Urinary bladder (tissue), 4 donors: ENCODE measurements around the gene PAPSS2. TPM values are rescaled to one million over a fixed set of nuclear protein-coding genes. Genes with fewer than 3 reads are reported as not detected.

ENCODE experiments used
- DNase-seq: peaks from one replicate; pipeline ENCODE4 v3.0.0-alpha.2; 2015; ENCODE audit errors: extremely low spot score
- H3K27ac ChIP-seq: one replicate; pipeline ENCODE4 v1.5.1; 2013; ENCODE audit warnings: low read depth, mild to moderate bottlenecking, moderate library complexity
- H3K36me3 ChIP-seq: one replicate; pipeline ENCODE4 v1.6.1; 2013; ENCODE audit warnings: mild to moderate bottlenecking, moderate library complexity; ENCODE audit not compliant: insufficient read depth
- H3K4me1 ChIP-seq: one replicate; pipeline ENCODE4 v1.6.1; 2013; ENCODE audit warnings: mild to moderate bottlenecking, moderate library complexity; ENCODE audit not compliant: insufficient read depth
- H3K4me3 ChIP-seq: one replicate; pipeline ENCODE4 v1.5.1; 2013; ENCODE audit warnings: low read depth, low read length
- WGBS: extraction: QIAGEN DNeasy Blood & Tissue Kit; methylation state at CpG from one replicate; pipeline ENCODE4 v1.1.7; 2013; 5-methylcytosine and 5-hydroxymethylcytosine counted together
- polyA plus RNA-seq: library from polyadenylated mRNA; stranded (reverse); fragments of 200-250 nt; gene quantifications from one replicate; pipeline ENCODE4 v1.2.3, GENCODE V29; 2013
- total RNA-seq: library from RNA; depleted of rRNA; stranded (reverse); fragments of >200 nt; gene quantifications from one replicate; pipeline ENCODE4 v1.2.3, GENCODE V29; 2014
- donor health status: healthy with polysubstance abuse.
- donor health status: healthy.

PAPSS2 gene
- total and polyA plus RNA-seq, 2 donors, result 10.2 to 40.2 TPM

DNA sequence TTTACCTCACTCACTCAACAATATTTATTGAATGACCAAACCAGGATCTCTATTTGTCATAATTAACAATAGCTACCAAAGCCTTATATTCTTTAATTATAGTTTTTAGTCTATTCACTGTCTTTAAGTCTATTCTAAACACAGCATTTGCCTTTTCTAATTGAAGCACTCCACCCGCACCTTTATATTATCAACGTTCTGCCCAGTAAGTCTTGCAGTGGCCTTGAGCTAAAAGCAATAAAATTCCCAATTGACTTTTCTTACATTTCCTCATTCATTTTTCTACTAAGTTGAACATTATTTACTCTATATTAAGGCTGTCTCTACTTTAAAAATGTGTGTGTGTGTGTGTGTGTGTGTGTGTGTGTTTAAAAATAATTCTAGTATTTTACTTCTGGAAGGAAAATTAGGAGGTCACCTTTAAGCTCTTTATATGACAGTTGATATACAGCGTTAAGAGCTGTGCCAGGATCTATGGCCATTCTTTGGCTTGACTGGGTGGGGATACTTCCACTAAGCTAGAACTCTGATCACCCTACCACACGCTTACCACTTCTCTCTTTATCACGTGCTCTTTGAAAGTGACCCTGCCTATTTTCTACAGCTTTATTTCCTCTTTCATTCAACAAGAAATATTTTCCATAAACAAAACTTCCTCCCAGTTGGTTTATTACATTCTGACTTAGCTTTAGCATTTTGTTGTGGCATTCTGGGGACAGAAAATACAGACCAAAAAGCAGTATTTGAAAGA is 8.8 kb downstream of the PAPSS2 start:
- Histone ChIP-seq H3K4me1 (no peaks in the 10 kb centered on the region), H3K36me3 (no peaks in the 10 kb centered on the region)
- 70% methylated on average over 5 of the region's 5 CpGs for WGBS

DNA sequence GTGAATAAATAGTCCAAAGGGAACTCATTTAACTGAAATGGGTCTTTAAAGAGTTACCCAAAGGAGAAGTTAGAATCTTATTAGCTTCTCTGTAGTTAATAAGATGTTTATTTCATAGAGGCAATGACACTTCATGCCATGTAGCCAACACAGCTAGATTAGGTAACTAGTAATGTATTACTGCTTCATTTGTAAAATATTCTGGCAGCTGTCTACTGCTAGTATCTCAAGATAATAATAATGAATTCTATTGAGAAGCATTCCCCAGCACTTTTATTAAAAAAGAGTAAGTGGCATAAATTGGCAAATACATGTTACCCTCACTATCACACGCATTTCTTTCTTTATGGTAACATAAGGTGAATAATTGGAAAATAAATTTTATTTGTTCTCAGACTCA is 10.1 kb downstream of the PAPSS2 start:
- no peak overlapping the region for H3K4me3 ChIP-seq
- no peaks in the 10 kb centered on the region for H3K36me3 ChIP-seq
- no peak for DNase-seq
- H3K27ac ChIP-seq, result no peak overlapping the region
- H3K4me1 ChIP-seq, result no peaks in the 10 kb centered on the region
- WGBS, result 96% methylated on average over 1 of the region's 1 CpG

More for the DNA sequence above, 8.8 kb downstream of the PAPSS2 start:
- H3K4me3 ChIP-seq, result no peak overlapping the region
- no peak overlapping the region for H3K27ac ChIP-seq
- DNase-seq, result no peak

DNA sequence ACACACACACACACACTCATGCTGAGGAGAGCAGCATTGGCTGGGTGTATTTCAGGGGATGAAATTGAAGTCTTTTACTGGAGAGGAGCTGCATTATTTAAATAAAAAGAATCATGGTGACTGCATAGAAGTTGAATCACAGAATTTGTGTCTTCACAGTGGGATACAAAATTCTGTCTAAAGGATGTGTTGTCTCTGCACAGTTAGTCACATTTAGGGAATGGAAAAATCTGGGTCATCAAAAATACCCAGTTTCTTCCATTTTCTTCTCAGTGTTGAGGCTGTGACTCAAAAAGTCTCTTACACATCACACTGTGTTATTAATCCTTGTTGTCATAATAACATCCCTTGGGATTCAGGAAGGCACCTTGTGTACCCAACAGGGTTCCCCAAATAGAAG is 10.9 kb downstream of the PAPSS2 start:
- Histone ChIP-seq H3K4me3 (no peak overlapping the region), H3K27ac (no peak overlapping the region), H3K36me3 (no peaks in the 10 kb centered on the region), H3K4me1 (no peaks in the 10 kb centered on the region)
- DNase-seq, result no peak

DNA sequence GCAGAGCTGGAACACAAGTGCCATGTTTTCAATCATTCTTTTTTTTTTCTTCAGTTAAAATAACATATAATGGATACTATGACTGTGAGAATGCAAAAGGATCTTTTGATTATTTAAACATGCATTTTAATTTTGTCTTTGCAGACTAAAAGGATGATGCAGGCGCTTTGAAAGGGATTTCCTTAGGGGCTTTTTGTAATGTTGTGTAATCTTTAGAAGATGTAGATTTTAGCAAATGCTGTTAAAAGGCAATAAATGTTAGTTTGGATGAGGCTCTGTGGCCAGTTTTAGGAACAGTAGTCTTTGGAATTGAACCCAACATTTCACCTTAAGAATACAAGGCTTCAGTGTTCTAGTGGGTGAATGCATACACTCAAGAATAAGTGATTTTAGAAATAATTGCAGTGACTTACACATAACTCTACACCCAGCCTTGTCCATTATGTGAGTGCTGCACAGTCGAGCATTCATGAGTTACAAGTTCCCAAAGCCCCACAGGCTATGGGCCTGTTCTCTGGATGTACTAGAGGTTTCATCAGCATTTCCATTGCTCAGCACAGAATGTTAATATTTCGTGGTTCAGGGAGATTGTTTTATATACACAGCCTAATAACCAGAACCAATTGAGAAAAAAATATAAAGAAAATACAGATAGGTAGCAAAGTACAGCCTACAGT is 11.6 kb downstream of the PAPSS2 start:
- no peak overlapping the region for H3K27ac ChIP-seq
- no peak overlapping the region for H3K4me3 ChIP-seq
- no peaks in the 10 kb centered on the region for H3K36me3 ChIP-seq
- WGBS, result 50% methylated on average over 3 of the region's 3 CpGs
- DNase-seq, result no peak
- H3K4me1 ChIP-seq, result no peaks in the 10 kb centered on the region

GRCh38 chr10:87672551-87672950 is 12.9 kb downstream of the PAPSS2 start:
- H3K27ac ChIP-seq, result no peak overlapping the region
- no peaks in the 10 kb centered on the region for H3K36me3 ChIP-seq
- 90% methylated on average over 3 of the region's 3 CpGs for WGBS
- H3K4me3 ChIP-seq, result no peak overlapping the region
- H3K4me1 ChIP-seq, result no peaks in the 10 kb centered on the region
- DNase-seq, result no peak

DNA sequence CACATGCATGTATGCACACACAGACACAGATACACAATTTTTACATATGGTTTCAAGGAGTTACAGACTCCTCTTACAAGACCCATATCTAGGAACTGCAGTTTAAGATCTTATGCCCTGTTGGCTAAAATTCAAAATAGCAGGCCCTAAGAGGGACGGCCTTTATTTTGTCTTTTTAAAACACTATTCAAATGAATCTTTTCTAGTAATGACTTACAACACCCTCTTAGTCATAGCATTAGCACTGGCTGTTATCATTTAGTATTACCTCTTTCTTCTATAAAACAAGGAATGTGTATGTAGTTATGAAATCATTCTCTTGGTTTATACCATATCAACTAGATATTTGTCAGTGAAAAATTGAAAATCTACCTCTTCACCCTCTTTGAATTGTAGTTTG is 15.3 kb downstream of the PAPSS2 start:
- H3K36me3 ChIP-seq, result no peaks in the 10 kb centered on the region
- no peak overlapping the region for H3K4me3 ChIP-seq
- H3K4me1 ChIP-seq, result no peaks in the 10 kb centered on the region
- no peak overlapping the region for H3K27ac ChIP-seq
- DNase-seq, result no peak
- 70% methylated on average over 1 of the region's 1 CpG for WGBS

DNA sequence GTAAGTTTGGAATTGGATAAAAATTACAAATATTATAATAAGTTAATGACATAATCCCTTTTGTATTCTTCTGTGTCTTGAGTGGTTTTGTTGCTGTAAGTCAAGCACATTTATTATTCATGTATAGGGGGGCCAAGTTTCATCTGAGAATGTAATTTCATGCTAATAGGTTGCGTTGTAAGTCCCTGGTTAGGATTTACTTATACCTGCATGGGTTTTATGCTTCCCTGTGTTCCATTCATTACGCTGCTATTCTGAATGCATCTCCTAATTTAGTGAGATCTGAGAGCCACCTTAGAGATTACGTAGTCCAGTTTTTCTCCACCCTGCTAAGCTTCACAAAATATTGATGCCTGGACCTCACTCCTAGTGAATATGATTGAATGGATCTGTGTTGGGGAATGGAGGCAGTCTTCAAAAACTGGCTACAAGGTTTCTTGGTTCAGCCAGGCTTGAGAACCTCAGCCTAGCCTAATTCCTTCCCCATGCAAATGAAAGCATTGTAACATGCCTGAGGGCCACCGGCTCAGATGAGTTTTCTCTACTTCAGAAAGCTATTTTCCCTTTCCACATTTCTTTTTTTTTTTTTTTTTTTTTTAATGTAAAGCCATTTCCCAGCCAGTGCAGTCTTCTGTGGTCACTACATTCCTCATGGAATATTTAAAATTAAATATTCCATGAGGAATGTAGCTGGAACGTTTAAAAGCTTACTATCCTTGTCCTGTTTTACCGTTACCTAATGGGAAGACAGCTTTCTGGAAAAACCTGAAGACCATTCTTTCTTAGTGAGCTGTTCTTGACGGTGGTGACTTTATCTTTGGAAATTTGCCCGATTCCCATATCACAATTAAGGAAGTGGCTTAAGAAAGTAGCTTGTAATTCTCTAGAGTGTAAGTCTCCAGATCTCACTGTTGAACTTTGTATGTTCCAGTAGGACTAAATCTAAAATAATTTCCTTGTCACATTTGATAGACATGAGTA is 16.0 kb downstream of the PAPSS2 start:
- DNase-seq, result no peak
- 70% methylated on average over 8 of the region's 8 CpGs for WGBS
- no peaks in the 10 kb centered on the region for H3K36me3 ChIP-seq
- no peaks in the 10 kb centered on the region for H3K4me1 ChIP-seq
- H3K4me3 ChIP-seq, result no peak overlapping the region
- no peak overlapping the region for H3K27ac ChIP-seq

DNA sequence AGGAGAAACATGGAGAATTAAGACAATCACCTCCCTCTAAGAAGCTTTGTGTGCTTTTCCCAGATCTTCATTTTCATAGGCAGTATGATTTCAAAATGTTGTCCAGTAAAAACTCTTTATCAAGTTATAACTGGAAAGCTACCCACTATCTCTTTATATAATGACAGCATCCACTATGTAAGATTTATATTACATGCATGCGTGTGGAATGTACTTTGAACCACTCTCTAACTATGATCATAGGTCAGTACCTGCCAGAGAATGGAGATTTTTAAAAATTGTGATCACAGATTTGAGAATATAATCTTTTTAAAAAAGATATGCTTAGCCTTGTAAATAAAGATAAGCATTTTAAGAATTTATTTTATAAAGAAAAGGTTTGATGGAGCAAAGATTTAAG is 17.9 kb downstream of the PAPSS2 start:
- Histone ChIP-seq H3K4me1 (no peaks in the 10 kb centered on the region), H3K4me3 (no peak overlapping the region), H3K27ac (no peak overlapping the region), H3K36me3 (no peaks in the 10 kb centered on the region)
- DNase-seq, result no peak
- 81% methylated on average over 1 of the region's 1 CpG for WGBS

- H3K4me1 ChIP-seq, result no peaks in the 10 kb centered on the region
- no peak overlapping the region for H3K27ac ChIP-seq
- no peaks in the 10 kb centered on the region for H3K36me3 ChIP-seq
- no peak for DNase-seq
- no peak overlapping the region for H3K4me3 ChIP-seq
- 93% methylated on average over 2 of the region's 2 CpGs for WGBS
Measured at GRCh38 chr10:87678302-87678701, 18.6 kb downstream of the PAPSS2 start.

DNA sequence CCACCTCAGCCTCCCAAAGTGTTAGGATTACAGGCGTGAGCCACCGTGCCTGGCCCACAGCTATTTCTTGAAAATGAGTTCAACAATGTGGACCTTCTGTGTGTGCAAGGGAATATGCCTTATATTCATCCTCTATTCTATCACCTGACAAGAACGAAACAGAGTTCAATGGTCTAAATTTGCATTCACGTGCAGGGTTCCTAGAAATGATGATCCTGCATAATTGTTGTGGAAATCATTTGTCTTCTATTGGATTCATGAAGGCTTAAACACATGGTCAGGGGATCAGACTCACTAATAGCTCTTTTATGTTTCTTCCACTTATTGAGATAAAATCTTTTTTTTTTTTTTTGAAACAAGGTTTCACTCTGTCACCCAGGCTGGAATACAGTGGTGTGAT is 23.7 kb downstream of the PAPSS2 start:
- WGBS, result 94% methylated on average over 4 of the region's 4 CpGs
- DNase-seq, result no peak

DNA sequence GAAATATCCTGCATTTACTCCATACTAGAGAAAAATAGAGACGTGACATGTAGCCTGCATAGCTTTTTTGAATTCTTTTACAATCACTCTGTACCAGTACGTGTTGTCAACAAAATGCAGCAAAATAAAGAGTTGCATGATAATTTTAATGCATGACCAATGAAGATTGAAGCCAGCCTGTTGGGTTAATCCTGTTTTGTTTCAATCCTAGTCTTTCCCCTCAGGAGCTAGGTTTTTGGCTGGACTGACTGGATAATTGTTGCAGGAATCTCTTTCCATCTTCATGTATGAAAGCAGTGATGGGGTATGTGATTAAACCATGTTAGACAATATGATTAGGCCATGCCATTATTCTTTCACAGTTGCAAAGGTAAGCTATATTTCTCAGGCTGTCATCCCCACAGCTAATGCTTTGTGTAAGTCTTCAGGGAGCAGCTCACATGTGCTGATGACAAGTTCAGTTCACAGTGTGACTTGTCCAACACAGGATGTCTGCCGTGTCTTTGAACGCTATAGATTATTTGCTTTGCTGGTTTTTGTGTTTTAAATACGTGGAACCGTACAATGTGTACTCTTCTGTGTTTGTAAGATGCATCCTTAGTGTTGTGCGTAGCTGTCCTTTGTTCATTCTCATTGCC is 24.4 kb downstream of the PAPSS2 start:
- 79% methylated on average over 7 of the region's 7 CpGs for WGBS
- DNase-seq, result no peak
- Histone ChIP-seq H3K27ac (no peak overlapping the region), H3K4me1 (no peaks in the 10 kb centered on the region), H3K4me3 (no peak overlapping the region), H3K36me3 (no peaks in the 10 kb centered on the region)

More for the DNA sequence above, 23.7 kb downstream of the PAPSS2 start:
- H3K4me3 ChIP-seq, result no peak overlapping the region
- no peak overlapping the region for H3K27ac ChIP-seq
- H3K36me3 ChIP-seq, result no peaks in the 10 kb centered on the region
- H3K4me1 ChIP-seq, result no peaks in the 10 kb centered on the region

- no peak overlapping the region for H3K4me3 ChIP-seq
- H3K4me1 ChIP-seq, result no peaks in the 10 kb centered on the region
- H3K36me3 ChIP-seq, result no peaks in the 10 kb centered on the region
- H3K27ac ChIP-seq, result no peak overlapping the region
- DNase-seq, result no peak
- 66% methylated on average over 5 of the region's 5 CpGs for WGBS
Measured at GRCh38 chr10:87685832-87686574, 26.3 kb downstream of the PAPSS2 start.
